Upper lobe of left lung (tissue), 6 donors: ENCODE measurements around the gene USP10. TPM values are rescaled to one million over a fixed set of nuclear protein-coding genes. Genes with fewer than 3 reads are reported as not detected.

Experiments used
- ATAC-seq, 2 donors: fragments of 200-7000 bp; cut with Tn5 transposase; one replicate each; pipeline ENCODE4 v1.9.1; 2022; ENCODE audit warnings: mild to moderate bottlenecking in 2 of 2, moderate library complexity in 2 of 2; ENCODE audit not compliant: low FRiP score in 2 of 2
- DNase-seq, 2 donors: peaks; one replicate each; pipeline ENCODE4 v3.0.0-alpha.2; 2019 to 2020
- H3K27ac ChIP-seq, 4 donors: fragments of 200-600 bp; sonication (generic); one replicate each; pipeline ENCODE4 v1.5.1; 2016 to 2019
- H3K27me3 ChIP-seq, 4 donors: fragments of 200-600 bp; sonication (generic); one replicate each; pipeline ENCODE4 v1.5.1; 2017 to 2019
- H3K36me3 ChIP-seq, 4 donors: fragments of 200-600 bp; sonication (generic); one replicate each; pipeline ENCODE4 v1.5.1; 2016 to 2019
- H3K4me1 ChIP-seq, 4 donors: fragments of 200-600 bp; sonication (generic); one replicate each; pipeline ENCODE4 v1.5.1; 2018 to 2019
- H3K4me3 ChIP-seq, 4 donors: fragments of 200-600 bp; sonication (generic); one replicate each; pipeline ENCODE4 v1.5.1; 2017 to 2019; ENCODE audit warnings: mild to moderate bottlenecking in 2 of 4, moderate library complexity in 1 of 4
- H3K9me3 ChIP-seq, 4 donors: fragments of 200-600 bp; sonication (generic); one replicate each; pipeline ENCODE4 v1.5.1; 2018 to 2019
- CTCF ChIP-seq, 6 experiments: fragments of 450-650 bp in 4 of 6; fragments of 200-600 bp in 2 of 6; sonication (generic) in 2 of 6; IDR thresholded peaks; one replicate each; pipeline ENCODE4 v1.5.1; 2016 to 2019; ENCODE audit warnings: antibody characterized with exemption in 6 of 6
- EP300 ChIP-seq, 4 donors: sonication (generic); formaldehyde crosslinking; IDR thresholded peaks; one replicate each; pipeline ENCODE4 v1.5.1; 2017; ENCODE audit warnings: antibody characterized with exemption in 4 of 4, control low read depth in 2 of 4
- POLR2A ChIP-seq, 4 donors: fragments of 450-650 bp; IDR thresholded peaks; one replicate each; pipeline ENCODE4 v1.5.1; 2016 to 2017; ENCODE audit warnings: antibody characterized with exemption in 4 of 4, mild to moderate bottlenecking in 2 of 4
- POLR2AphosphoS5 ChIP-seq, 2 donors: sonication (generic); formaldehyde crosslinking; IDR thresholded peaks; one replicate each; pipeline ENCODE4 v1.5.1; 2017; ENCODE audit warnings: antibody characterized with exemption in 2 of 2
- WGBS, 2 donors: methylation state at CpG; one replicate each; pipeline ENCODE4 v1.1.5; 2017 to 2018; 5-methylcytosine and 5-hydroxymethylcytosine counted together
- total RNA-seq, 6 donors: library from RNA; depleted of rRNA in 4 of 6; stranded (reverse); fragments of >200 nt in 4 of 6; gene quantifications; one replicate each; pipeline versions ENCODE4 v1.1.0 to v1.2.1, GENCODE V29; 2016 to 2021
- donor health status: DM: no; HTN: no; CAD: no; lungs with moderate emphysema.
- donor health status: DM: no; HTN: yes; CAD: no; lungs with severe emphysema.

USP10 gene
- total RNA-seq, 6 donors from 2014 or later: 40.9 to 64.7 (median 51.5) TPM

GRCh38 chr16:84768061-84768807, 68.4 kb downstream of the USP10 start:
- Histone ChIP-seq H3K9me3 (no peaks in the 10 kb centered on the region), H3K4me1 (peaks cover 0 to 3% (median 0%) of the 10 kb centered on the region in 4 donors), H3K27me3 (no peaks in the 10 kb centered on the region), H3K27ac (no peak overlapping the region), H3K4me3 (no peak overlapping the region), H3K36me3 (peaks cover 12 to 83% (median 59%) of the 10 kb centered on the region in 4 donors)
- DNase-seq (no peak), ATAC-seq (no peak)
- WGBS, 2 donors: 83 to 88% methylated on average over 4 of the region's 4 CpGs
- TF ChIP-seq EP300 (IDR thresholded peaks at IDR 0.05): no peak

GRCh38 chr16:84768808-84769197, 69.0 kb downstream of the USP10 start:
- DNase-seq (no peak), ATAC-seq (no peak)
- WGBS, 2 donors: 95 to 97% methylated on average over 4 of the region's 4 CpGs
- H3K4me3 ChIP-seq: no peak overlapping the region
- no peak for TF ChIP-seq POLR2AphosphoS5 (IDR thresholded peaks at IDR 0.05)
- no peak for TF ChIP-seq POLR2A (IDR thresholded peaks at IDR 0.05)
- no peak for TF ChIP-seq CTCF (IDR thresholded peaks at IDR 0.05)
- no peak for TF ChIP-seq EP300 (IDR thresholded peaks at IDR 0.05)
- H3K27ac ChIP-seq: no peak overlapping the region
- peaks cover 8 to 83% (median 58%) of the 10 kb centered on the region in 4 donors for H3K36me3 ChIP-seq
- no peaks in the 10 kb centered on the region for H3K27me3 ChIP-seq
- H3K4me1 ChIP-seq: peaks cover 0 to 3% (median 0%) of the 10 kb centered on the region in 4 donors
- no peaks in the 10 kb centered on the region for H3K9me3 ChIP-seq

GRCh38 chr16:84769416-84769815, 69.6 kb downstream of the USP10 start:
- WGBS, 2 donors: 89 to 100% methylated on average over 3 of the region's 3 CpGs
- Histone ChIP-seq H3K9me3 (no peaks in the 10 kb centered on the region), H3K27ac (no peak overlapping the region), H3K36me3 (peaks cover 10 to 82% (median 55%) of the 10 kb centered on the region in 4 donors), H3K4me1 (peaks cover 0 to 3% (median 0%) of the 10 kb centered on the region in 4 donors), H3K27me3 (no peaks in the 10 kb centered on the region), H3K4me3 (no peak overlapping the region)
- DNase-seq (no peak), ATAC-seq (no peak)
- TF ChIP-seq POLR2A (IDR thresholded peaks at IDR 0.05): no peak

GRCh38 chr16:84773312-84773711, 73.5 kb downstream of the USP10 start:
- ATAC-seq (no peak), DNase-seq (no peak)
- Histone ChIP-seq H3K27ac (no peak overlapping the region), H3K4me1 (no peaks in the 10 kb centered on the region), H3K9me3 (no peaks in the 10 kb centered on the region), H3K4me3 (no peak overlapping the region), H3K27me3 (no peaks in the 10 kb centered on the region), H3K36me3 (peaks cover 16 to 89% (median 70%) of the 10 kb centered on the region in 4 donors)
- no peak for TF ChIP-seq POLR2AphosphoS5 (IDR thresholded peaks at IDR 0.05)
- no peak for TF ChIP-seq CTCF (IDR thresholded peaks at IDR 0.05)
- TF ChIP-seq EP300 (IDR thresholded peaks at IDR 0.05): no peak
- no peak for TF ChIP-seq POLR2A (IDR thresholded peaks at IDR 0.05)
- 90 to 96% methylated on average over 10 of the region's 10 CpGs for WGBS, 2 donors

- Histone ChIP-seq H3K27ac (peak overlapping the region in 3 of 4 donors; percentile 58 to 79 (median 77)), H3K9me3 (no peaks in the 10 kb centered on the region), H3K4me1 (no peaks in the 10 kb centered on the region), H3K27me3 (no peaks in the 10 kb centered on the region), H3K36me3 (peaks cover 18 to 89% (median 67%) of the 10 kb centered on the region in 4 donors), H3K4me3 (no peak overlapping the region)
- TF ChIP-seq POLR2AphosphoS5 (IDR thresholded peaks at IDR 0.05) (peak in 1 of 2 donors; percentile 62), EP300 (IDR thresholded peaks at IDR 0.05) (no peak), POLR2A (IDR thresholded peaks at IDR 0.05) (no peak)
- ATAC-seq (peak in 1 of 2 donors; percentile 70), DNase-seq (no peak)
- WGBS, 2 donors: 69 to 83% methylated on average over 4 of the region's 4 CpGs
Observed at GRCh38 chr16:84774810-84775209, 75.0 kb downstream of the USP10 start.

GRCh38 chr16:84775262-84775810, 75.5 kb downstream of the USP10 start:
- H3K9me3 ChIP-seq: no peaks in the 10 kb centered on the region
- TF ChIP-seq CTCF (IDR thresholded peaks at IDR 0.05) (no peak), EP300 (IDR thresholded peaks at IDR 0.05) (no peak), POLR2A (IDR thresholded peaks at IDR 0.05) (no peak), POLR2AphosphoS5 (IDR thresholded peaks at IDR 0.05) (no peak)
- DNase-seq: peak in 1 of 2 donors; percentile 56
- H3K27me3 ChIP-seq: no peaks in the 10 kb centered on the region
- no peaks in the 10 kb centered on the region for H3K4me1 ChIP-seq
- peak overlapping the region in 3 of 4 donors; percentile 58 to 79 (median 77) for H3K27ac ChIP-seq
- H3K36me3 ChIP-seq: peaks cover 21 to 89% (median 63%) of the 10 kb centered on the region in 4 donors
- H3K4me3 ChIP-seq: peak overlapping the region in 1 of 4 donors; percentile 11
- WGBS, 2 donors: 91 to 93% methylated on average over 14 of the region's 14 CpGs
- ATAC-seq: peak in 1 of 2 donors; percentile 10
